ENCODE measurements around the gene KIF4A.

GRCh38 chrX:70444326-70444945 is 154.5 kb downstream of the KIF4A start, which contains the start of gene DLG3:
- TF ChIP-seq EZH2phosphoT487 (IDR thresholded peaks at IDR 0.05; ENCODE audit: borderline replicate concordance, low read length), result no peak
- TF ChIP-seq, protein P1, sequence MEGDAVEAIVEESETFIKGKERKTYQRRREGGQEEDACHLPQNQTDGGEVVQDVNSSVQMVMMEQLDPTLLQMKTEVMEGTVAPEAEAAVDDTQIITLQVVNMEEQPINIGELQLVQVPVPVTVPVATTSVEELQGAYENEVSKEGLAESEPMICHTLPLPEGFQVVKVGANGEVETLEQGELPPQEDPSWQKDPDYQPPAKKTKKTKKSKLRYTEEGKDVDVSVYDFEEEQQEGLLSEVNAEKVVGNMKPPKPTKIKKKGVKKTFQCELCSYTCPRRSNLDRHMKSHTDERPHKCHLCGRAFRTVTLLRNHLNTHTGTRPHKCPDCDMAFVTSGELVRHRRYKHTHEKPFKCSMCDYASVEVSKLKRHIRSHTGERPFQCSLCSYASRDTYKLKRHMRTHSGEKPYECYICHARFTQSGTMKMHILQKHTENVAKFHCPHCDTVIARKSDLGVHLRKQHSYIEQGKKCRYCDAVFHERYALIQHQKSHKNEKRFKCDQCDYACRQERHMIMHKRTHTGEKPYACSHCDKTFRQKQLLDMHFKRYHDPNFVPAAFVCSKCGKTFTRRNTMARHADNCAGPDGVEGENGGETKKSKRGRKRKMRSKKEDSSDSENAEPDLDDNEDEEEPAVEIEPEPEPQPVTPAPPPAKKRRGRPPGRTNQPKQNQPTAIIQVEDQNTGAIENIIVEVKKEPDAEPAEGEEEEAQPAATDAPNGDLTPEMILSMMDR (conservative IDR thresholded peaks at IDR 0.05; ENCODE audit: low read depth, low read length), result no peak

Data from PC-3 (cell line).